Stimulated activated naive B cell treated with anti-CD40 and anti-IgM and Interleukin-4, amounts not matched to agents 10 μg/mL and 1 μg/mL and 100 μg/mL, for 72 hours (primary cell): ENCODE results near the gene C22orf15.

Experiments used
- ATAC-seq, 2 donors: fragments of 150-1000 bp; cut with Tn5 transposase; replicated peaks; 2 replicates each; pipeline ENCODE4 v1.10.0; 2021; ENCODE audit warnings: moderate library complexity in 1 of 2
- DNase-seq: peaks from one replicate; pipeline ENCODE4 v3.0.0; 2021
- H3K27ac Mint-ChIP-seq: one replicate; pipeline ENCODE4 v1.8.0; 2022; ENCODE audit warnings: mild to moderate bottlenecking, mixed read lengths
- H3K27me3 Mint-ChIP-seq, 2 donors: one replicate each; pipeline ENCODE4 v1.8.0; 2022; ENCODE audit warnings: mixed read lengths in 2 of 2
- H3K36me3 Mint-ChIP-seq, 2 donors: one replicate each; pipeline ENCODE4 v1.8.0; 2022; ENCODE audit warnings: mixed read lengths in 2 of 2, mild to moderate bottlenecking in 1 of 2
- H3K4me1 Mint-ChIP-seq, 2 donors: one replicate each; pipeline ENCODE4 v1.8.0; 2022; ENCODE audit warnings: mixed read lengths in 2 of 2, mild to moderate bottlenecking in 1 of 2
- H3K4me3 Mint-ChIP-seq, 2 donors: one replicate each; pipeline ENCODE4 v1.8.0; 2022; ENCODE audit warnings: mild to moderate bottlenecking in 2 of 2, mixed read lengths in 2 of 2, moderate library complexity in 1 of 2
- H3K9me3 Mint-ChIP-seq, 2 donors: one replicate each; pipeline ENCODE4 v1.8.0; 2022; ENCODE audit warnings: mixed read lengths in 2 of 2, mild to moderate bottlenecking in 1 of 2

C22orf15 gene

DNA sequence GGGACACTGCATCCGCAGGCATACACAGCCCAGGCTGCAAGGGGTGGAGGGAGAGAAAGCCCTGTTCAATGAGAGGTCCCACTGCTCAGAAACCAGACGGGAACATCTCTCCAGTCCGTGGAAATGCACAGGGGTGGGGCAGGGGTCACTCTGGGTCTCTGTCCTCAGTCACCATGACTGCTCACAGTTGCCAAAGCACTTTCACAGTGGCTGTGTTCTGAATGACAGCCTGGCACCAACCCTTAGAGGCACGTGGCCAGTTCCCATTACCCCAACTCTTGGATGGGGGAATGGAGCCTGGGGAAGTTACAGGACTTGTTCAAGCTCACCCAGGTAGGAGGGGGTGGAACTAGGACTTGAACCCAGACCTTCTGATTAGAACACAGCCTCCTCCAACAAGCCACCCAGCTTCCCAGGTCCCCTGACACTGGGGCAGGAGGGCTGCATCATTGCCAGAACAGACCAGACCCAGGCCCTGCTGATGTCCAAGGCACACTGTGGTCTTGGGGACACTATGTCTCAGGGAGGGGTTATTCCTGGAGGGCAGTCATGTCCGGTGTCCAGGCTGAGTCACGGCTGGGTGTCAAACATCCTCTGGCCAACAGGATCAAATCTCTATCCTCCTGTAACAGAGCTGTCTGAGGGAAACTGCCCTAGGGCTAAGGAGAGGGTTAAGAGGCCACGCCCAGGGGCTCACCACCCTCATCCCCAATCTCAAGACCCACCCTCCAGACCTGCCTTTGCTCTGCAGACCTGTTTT lies 20.1 kb upstream of the C22orf15 start:
- H3K9me3 Mint-ChIP-seq, result peaks cover 3 to 4% of the 10 kb centered on the region in 2 donors
- peaks cover 29 to 33% of the 10 kb centered on the region in 2 donors for H3K36me3 Mint-ChIP-seq
- no peaks in the 10 kb centered on the region for H3K27me3 Mint-ChIP-seq
- no peak overlapping the region for H3K4me3 Mint-ChIP-seq
- H3K4me1 Mint-ChIP-seq, result peaks cover 6 to 25% of the 10 kb centered on the region in 2 donors
- DNase-seq, result no peak
- no peak for ATAC-seq
- H3K27ac Mint-ChIP-seq, result no peak overlapping the region

DNA sequence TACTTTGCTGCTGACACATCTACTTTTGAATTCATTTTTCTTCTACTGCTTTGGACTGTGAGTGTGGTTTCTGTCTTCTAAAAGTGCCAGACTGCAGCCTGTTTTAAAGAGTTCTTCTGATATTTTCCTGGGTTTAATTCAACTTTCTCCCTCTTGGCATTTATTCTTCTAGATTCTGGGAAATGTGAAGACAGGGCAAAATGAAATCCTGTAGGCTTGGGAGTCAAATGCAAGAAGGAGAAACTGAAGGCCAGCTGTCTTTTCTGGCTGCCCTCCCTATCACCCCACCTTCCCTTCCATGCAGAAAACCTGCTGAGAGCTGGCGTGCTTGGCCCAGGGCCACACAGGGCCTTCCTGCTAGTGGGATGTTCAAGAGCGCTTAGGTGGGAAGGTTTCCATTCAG lies 19.5 kb upstream of the C22orf15 start:
- Mint-ChIP-seq H3K4me1 (peaks cover 6 to 25% of the 10 kb centered on the region in 2 donors), H3K9me3 (peaks cover 3 to 4% of the 10 kb centered on the region in 2 donors), H3K27ac (no peak overlapping the region), H3K36me3 (peaks cover 29 to 33% of the 10 kb centered on the region in 2 donors), H3K27me3 (no peaks in the 10 kb centered on the region), H3K4me3 (no peak overlapping the region)
- ATAC-seq (no peak), DNase-seq (no peak)

DNA sequence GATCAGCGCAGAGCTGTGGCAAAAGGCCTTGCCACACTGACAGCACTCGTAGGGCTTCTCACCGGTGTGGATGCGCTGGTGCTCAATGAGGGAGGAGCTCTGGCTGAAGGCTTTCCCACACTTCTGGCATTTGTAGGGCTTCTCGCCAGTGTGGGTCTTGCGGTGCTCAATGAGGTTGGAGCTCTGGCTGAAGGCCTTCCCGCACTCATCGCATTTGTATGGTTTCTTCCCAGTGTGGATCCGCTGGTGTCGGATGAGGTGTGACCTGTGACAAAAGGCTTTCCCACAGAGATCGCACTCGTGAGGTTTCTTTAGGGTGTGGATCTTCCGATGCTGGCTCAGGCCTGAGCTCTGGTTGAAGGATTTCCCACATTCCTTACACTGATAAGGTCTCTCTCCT lies 18.8 kb upstream of the C22orf15 start:
- Mint-ChIP-seq H3K36me3 (peaks cover 29 to 33% of the 10 kb centered on the region in 2 donors), H3K27ac (no peak overlapping the region), H3K4me1 (peaks cover 6 to 25% of the 10 kb centered on the region in 2 donors), H3K9me3 (peaks cover 3 to 4% of the 10 kb centered on the region in 2 donors), H3K27me3 (no peaks in the 10 kb centered on the region), H3K4me3 (no peak overlapping the region)
- ATAC-seq (no peak), DNase-seq (no peak)

DNA sequence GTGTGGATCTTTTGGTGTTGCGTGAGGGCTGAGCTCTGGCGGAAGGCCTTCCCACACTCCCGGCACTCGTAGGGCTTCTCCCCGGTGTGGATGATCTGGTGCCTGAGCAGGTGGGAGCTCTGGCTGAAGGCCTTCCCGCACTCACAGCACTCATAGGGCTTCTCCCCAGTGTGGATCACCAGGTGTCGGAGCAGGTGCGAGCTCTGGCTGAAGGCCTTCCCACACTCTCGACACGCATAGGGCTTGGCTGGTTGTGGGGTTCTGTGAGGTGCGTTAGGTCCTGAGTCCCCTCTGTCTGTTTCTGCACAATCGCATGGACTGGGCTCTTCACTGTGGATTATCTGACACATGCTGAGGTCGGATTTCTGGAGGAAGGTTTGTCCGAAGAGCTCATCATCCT lies 18.3 kb upstream of the C22orf15 start:
- peaks cover 6 to 25% of the 10 kb centered on the region in 2 donors for H3K4me1 Mint-ChIP-seq
- no peak for ATAC-seq

DNA sequence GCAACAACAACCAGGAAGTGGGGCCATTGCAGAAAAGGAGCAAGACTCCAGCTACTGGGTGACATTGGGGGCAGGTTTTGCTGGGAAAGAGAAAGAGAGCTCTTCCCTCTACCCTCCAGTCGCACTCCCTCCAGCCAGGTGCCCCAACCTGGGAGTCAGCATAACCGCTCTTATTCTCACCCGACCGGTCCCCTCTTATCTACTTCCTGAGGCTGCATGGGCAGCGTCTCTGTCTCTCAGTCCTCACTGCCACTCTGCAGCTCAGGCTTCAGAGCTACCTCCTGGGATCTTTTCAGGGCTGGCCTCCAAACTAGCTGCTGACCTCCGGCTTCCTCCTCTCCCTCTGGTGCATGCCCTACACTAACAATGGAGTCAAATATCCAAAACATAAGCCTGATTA lies 17.0 kb upstream of the C22orf15 start:
- peaks cover 14 to 38% of the 10 kb centered on the region in 2 donors for H3K4me1 Mint-ChIP-seq
- no peak overlapping the region for H3K4me3 Mint-ChIP-seq
- ATAC-seq (no peak), DNase-seq (no peak)
- H3K36me3 Mint-ChIP-seq, result peaks cover 29 to 37% of the 10 kb centered on the region in 2 donors
- H3K9me3 Mint-ChIP-seq, result peaks cover 3 to 4% of the 10 kb centered on the region in 2 donors
- no peaks in the 10 kb centered on the region for H3K27me3 Mint-ChIP-seq
- no peak overlapping the region for H3K27ac Mint-ChIP-seq

More for the DNA sequence above, 18.3 kb upstream of the C22orf15 start:
- Mint-ChIP-seq H3K27ac (peak overlapping the region; percentile 85), H3K4me3 (no peak overlapping the region), H3K27me3 (no peaks in the 10 kb centered on the region), H3K9me3 (peaks cover 3 to 4% of the 10 kb centered on the region in 2 donors), H3K36me3 (peaks cover 29 to 33% of the 10 kb centered on the region in 2 donors)
- DNase-seq, result no peak

DNA sequence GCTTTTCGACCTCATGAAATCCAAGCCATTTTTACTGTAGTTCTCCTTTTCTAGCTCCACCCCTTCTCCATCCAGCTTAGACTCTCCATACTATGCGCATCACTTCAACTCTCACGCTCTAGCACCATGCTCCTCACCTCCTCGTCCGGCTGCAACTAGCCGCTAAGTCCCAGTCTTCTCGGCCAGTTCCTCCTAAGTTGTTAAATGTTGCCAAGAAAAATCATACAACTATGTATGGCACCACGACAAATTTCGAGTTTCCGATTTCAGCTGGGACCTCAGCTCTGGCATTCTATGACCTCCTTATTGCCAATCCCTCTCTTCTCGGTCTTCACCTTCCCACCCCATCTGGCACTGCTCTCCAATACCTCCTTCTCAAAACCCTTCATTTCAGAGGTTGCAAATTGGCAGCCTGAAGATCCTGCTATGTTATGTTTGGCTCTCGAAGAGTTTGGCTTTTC lies 12.9 kb upstream of the C22orf15 start:
- DNase-seq (no peak), ATAC-seq (no peak)
- Mint-ChIP-seq H3K36me3 (peaks cover 9 to 19% of the 10 kb centered on the region in 2 donors), H3K4me1 (peaks cover 37 to 72% of the 10 kb centered on the region in 2 donors), H3K4me3 (peak overlapping the region in 1 of 2 donors; percentile 92), H3K27ac (no peak overlapping the region), H3K27me3 (no peaks in the 10 kb centered on the region), H3K9me3 (no peaks in the 10 kb centered on the region)

DNA sequence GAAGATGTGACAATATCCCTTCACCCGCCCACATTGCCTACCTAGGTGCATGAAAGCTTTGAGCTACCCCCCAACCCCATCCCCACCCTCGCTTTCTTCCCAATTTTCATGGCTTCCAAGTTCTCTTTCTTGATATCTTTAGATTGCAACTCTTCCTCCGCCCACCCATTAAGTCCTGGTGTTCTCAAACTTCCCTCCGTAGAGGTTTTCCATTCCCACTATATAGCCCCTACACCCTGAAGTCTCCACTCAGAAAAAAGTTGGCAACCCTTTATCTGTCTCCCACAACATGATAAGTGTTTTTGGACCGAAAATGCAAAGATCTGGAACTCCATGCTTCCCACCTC lies 12.4 kb upstream of the C22orf15 start:
- no peak for ATAC-seq
- H3K4me3 Mint-ChIP-seq, result peak overlapping the region; percentile 89 to 92
- H3K27me3 Mint-ChIP-seq, result no peaks in the 10 kb centered on the region
- H3K27ac Mint-ChIP-seq, result peak overlapping the region; percentile 92
- no peaks in the 10 kb centered on the region for H3K9me3 Mint-ChIP-seq
- DNase-seq, result no peak
- H3K36me3 Mint-ChIP-seq, result peaks cover 5 to 14% of the 10 kb centered on the region in 2 donors
- peaks cover 41 to 75% of the 10 kb centered on the region in 2 donors for H3K4me1 Mint-ChIP-seq

DNA sequence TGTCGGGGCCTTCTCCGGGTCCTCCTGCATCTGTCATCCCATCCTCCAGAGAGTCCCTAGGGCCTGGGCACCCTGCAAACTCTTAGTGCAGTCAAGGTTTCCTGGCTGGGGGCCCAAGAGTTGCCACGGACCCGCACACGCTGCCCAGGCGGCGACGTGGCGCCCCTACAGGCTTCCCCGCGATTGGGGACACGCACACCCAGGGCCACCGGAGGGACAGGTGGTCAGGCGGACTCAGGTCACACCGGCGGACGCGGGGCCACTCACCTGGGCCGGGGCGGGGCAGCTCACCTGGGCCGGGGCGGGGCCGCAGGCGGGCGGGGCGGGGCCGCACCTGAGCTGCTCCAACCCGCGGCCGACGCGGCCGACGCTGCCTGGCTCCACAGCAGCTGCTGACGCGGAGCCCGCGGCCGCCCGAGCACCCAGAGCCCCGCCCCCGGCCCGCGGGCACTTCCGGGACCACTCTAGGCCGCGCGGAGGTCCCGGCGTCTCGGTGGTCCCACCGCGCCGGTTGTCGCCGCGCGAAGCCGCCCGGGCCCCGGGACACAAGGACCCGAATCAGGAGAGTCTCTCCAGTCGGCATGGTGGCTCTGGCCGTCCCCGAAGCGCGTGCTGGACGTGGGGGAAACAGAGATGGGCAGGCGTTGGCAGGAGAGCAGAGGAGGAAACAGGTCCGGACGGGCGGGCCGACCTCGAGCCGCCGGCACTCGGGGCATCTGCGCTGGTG lies 11.9 kb upstream of the C22orf15 start, which contains the start of gene ZNF70:
Gene ZNF70, minus strand, starts transcription at position 399 of the 727 bp plus-strand sequence. CDS start 5,972 bp downstream, outside the sequence.
- peak within 1 kb of the TSS; percentile 89 to 92 for H3K4me3 Mint-ChIP-seq
- peaks cover 44 to 74% of the 10 kb centered on the region in 2 donors for H3K4me1 Mint-ChIP-seq
- DNase-seq (peak; percentile 82), ATAC-seq (peak; percentile 71 to 75)
- peaks cover 5 to 13% of the 10 kb centered on the region in 2 donors for H3K36me3 Mint-ChIP-seq
- H3K27ac Mint-ChIP-seq, result peak within 1 kb of the TSS; percentile 97
- H3K27me3 Mint-ChIP-seq, result no peaks in the 10 kb centered on the region
- H3K9me3 Mint-ChIP-seq, result no peaks in the 10 kb centered on the region

DNA sequence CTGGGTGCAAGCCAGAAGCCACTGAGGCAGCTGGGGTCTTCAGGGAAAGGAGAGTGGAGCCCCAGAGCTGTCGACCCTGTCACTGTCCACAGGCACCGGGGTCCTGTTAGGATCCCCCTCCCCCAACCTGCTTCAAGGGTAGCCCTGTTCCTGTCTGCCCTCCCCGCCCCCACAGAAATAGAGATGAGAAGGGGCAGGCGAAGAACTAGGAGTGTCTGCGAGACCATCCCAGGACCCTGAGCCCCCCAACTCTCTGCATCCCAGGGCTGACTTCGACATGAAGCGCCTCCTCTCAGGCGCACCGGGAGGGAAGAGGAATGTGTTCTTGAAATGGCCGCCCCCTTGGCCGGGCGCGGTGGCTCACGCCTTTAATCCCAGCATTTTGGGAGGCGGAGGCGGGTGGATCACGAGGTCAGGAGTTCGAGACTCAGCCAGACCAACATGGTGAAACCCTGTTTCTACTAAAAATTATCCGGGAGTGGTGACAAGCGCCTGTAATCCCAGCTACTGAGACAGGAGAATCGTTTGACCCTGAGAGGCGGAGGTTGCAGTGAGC lies 11.3 kb upstream of the C22orf15 start:
- peak; percentile 5 to 8 for ATAC-seq
- DNase-seq, result peak; percentile 17
- Mint-ChIP-seq H3K4me3 (peak overlapping the region; percentile 89 to 92), H3K4me1 (peaks cover 43 to 72% of the 10 kb centered on the region in 2 donors), H3K27me3 (no peaks in the 10 kb centered on the region), H3K27ac (peak overlapping the region; percentile 97), H3K36me3 (peaks cover 2 to 11% of the 10 kb centered on the region in 2 donors), H3K9me3 (no peaks in the 10 kb centered on the region)

DNA sequence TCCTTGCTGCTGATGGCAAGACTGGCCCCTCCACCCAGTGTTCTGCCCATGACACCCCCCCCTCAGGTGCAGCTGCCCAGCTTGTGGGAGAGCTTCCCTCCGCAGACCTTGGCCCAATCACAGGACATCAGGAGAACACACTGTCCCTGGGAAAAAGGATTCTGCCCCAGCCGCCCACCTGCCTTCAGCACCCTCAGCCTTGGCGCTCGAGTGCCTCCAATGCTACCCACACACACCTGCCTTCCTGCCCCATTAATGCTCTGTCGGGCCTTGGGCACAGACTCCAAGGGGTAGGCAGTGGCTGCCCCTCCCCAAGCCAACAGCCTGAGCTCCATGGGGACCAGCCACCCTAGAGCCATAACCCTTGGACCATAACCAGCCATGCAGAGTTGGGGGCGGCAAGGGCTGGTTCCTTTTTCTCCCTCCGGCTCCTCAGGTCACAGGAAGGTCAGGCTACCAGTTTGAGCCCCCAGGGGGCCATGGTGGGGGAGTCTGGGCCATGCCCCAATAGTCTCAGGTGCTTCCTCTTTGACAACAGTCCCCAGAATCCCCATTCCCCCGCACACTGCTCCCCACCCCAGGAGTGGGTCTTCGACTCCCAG lies 10.6 kb upstream of the C22orf15 start:
- Mint-ChIP-seq H3K4me1 (peaks cover 44 to 74% of the 10 kb centered on the region in 2 donors), H3K27me3 (no peaks in the 10 kb centered on the region), H3K9me3 (peaks cover 0 to 2% of the 10 kb centered on the region in 2 donors), H3K36me3 (peaks cover 0 to 7% of the 10 kb centered on the region in 2 donors), H3K27ac (peak overlapping the region; percentile 97), H3K4me3 (peak overlapping the region; percentile 89 to 92)
- DNase-seq, result peak; percentile 89
- peak; percentile 73 to 78 for ATAC-seq

DNA sequence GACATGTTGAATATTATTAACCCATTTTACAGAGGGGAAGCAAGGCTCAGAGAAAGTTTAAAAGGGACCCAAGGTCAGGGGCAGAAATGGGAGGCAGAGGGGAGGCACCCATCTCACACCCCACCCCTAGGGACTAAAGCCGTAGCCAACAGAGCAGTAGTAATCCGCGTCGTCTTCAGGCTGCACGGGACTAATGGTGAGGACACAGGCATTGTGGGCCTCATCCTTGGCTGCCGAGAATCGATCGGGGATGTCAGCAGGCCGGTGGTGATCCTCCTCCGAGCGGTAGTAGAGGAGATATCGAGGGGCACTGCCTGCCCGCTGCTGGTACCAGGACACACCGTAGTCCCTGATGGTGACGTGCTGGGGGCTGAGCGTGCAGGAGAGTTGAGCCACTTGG lies 10.0 kb upstream of the C22orf15 start:
- peak; percentile 67 for DNase-seq
- peak overlapping the region; percentile 89 to 92 for H3K4me3 Mint-ChIP-seq

DNA sequence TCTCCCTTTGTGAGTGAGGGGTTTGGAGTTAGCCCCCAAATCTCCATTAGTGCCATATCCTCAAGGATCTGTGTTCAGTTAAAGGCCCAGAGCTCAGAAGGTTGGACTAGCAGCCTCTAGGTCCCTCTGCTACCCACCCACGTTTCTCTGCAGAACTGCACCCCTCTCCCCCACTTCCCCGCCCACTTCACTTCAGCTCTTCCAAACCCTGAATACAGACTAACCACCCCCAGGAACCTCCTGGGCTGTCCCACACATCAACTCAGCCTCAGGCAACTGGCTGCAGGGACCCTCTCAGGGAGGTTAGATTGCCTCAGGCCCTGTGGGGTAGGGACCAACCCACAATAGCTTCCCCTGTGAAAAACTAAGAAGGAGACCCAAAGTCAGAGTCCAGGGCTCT lies 9.4 kb upstream of the C22orf15 start:
- peak overlapping the region; percentile 69 to 77 for H3K4me3 Mint-ChIP-seq
- peaks cover 46 to 83% of the 10 kb centered on the region in 2 donors for H3K4me1 Mint-ChIP-seq
- no peaks in the 10 kb centered on the region for H3K27me3 Mint-ChIP-seq
- peaks cover 0 to 2% of the 10 kb centered on the region in 2 donors for H3K9me3 Mint-ChIP-seq
- H3K36me3 Mint-ChIP-seq, result peaks cover 0 to 7% of the 10 kb centered on the region in 2 donors
- peak overlapping the region; percentile 82 for H3K27ac Mint-ChIP-seq
- DNase-seq, result no peak
- ATAC-seq, result no peak

More for the DNA sequence above, 10.0 kb upstream of the C22orf15 start:
- peak; percentile 58 to 61 for ATAC-seq
- H3K27ac Mint-ChIP-seq, result peak overlapping the region; percentile 97
- no peaks in the 10 kb centered on the region for H3K27me3 Mint-ChIP-seq
- peaks cover 0 to 2% of the 10 kb centered on the region in 2 donors for H3K9me3 Mint-ChIP-seq
- H3K36me3 Mint-ChIP-seq, result peaks cover 0 to 7% of the 10 kb centered on the region in 2 donors
- H3K4me1 Mint-ChIP-seq, result peaks cover 46 to 80% of the 10 kb centered on the region in 2 donors

DNA sequence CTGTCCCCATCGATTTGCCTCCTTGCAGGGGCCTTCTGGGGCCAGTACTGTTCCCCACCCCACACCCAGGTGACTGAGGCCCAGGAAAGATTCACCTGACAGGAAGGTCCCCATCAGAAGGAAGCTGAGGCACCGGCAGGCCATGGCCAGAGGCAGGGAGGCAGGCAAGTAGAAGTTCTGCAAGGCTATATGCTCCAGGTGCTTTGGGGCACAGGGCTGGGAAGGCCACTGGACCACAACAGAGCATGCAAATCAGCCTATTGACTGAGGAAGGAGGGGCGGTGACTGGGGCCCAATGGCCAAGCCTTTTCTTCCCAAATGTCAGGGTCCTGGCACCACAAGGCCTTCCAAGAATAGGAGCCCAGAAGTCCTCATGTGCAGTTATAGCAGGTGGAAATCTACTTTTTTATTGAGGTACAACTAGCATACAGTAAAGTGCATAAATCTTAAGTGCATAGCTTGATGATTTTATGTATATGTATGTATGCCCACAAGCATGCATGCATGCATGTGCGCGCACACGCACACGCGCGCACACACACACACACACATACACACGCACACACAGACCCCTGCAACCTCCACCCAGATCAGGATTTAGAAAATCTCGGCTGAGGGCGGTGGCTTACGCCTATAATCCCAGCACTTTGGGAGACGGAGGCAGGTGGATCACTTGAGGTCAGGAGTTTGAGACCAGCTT lies 8.4 kb upstream of the C22orf15 start, which contains the start of gene VPREB3:
Gene VPREB3, minus strand, starts transcription at position 206 of the 700 bp plus-strand sequence. Its CDS starts 62 bp downstream, at position 144.
- Mint-ChIP-seq H3K9me3 (peaks cover 0 to 2% of the 10 kb centered on the region in 2 donors), H3K4me1 (peaks cover 46 to 83% of the 10 kb centered on the region in 2 donors), H3K36me3 (peaks cover 0 to 7% of the 10 kb centered on the region in 2 donors), H3K27ac (peak within 1 kb of the TSS; percentile 82), H3K4me3 (peak within 1 kb of the TSS; percentile 69 to 77), H3K27me3 (no peaks in the 10 kb centered on the region)
- DNase-seq, result no peak
- ATAC-seq, result no peak
